Progenitor cell of endocrine pancreas (in vitro differentiated cells): ENCODE results near the gene PARP4. TPM values are rescaled to one million over a fixed set of nuclear protein-coding genes. Genes with fewer than 3 reads are reported as not detected.
"Not testable (repeated sequence)": the region's sequence is repeated elsewhere in the genome, so short reads cannot be mapped to it uniquely, and the experiment has no call there.

Experiments
- DNase-seq: peaks from one replicate; pipeline ENCODE4 v3.0.0; 2021; ENCODE audit warnings: low spot score; ENCODE audit not compliant: unreplicated experiment
- H3K27ac Mint-ChIP-seq: 2 replicates; pipeline ENCODE4 v1.8.0; 2021; ENCODE audit warnings: mild to moderate bottlenecking, moderate library complexity, mixed read lengths
- H3K27me3 Mint-ChIP-seq: 2 replicates; pipeline ENCODE4 v1.8.0; 2021; ENCODE audit warnings: mixed read lengths
- H3K36me3 Mint-ChIP-seq: 2 replicates; pipeline ENCODE4 v1.8.0; 2022; ENCODE audit warnings: mixed read lengths; ENCODE audit not compliant: insufficient read depth
- H3K4me1 Mint-ChIP-seq: 2 replicates; pipeline ENCODE4 v1.8.0; 2021; ENCODE audit warnings: low read depth, mixed read lengths
- H3K4me3 Mint-ChIP-seq: 2 replicates; pipeline ENCODE4 v1.8.0; 2021; ENCODE audit warnings: low read depth, mild to moderate bottlenecking, moderate library complexity, mixed read lengths
- H3K9me3 Mint-ChIP-seq: 2 replicates; pipeline ENCODE4 v1.8.0; 2021; ENCODE audit warnings: low read depth, mixed read lengths
- CTCF ChIP-seq: fragments of 200-600 bp; sonication (generic); IDR thresholded peaks from one replicate; pipeline ENCODE4 v1.5.0; 2021; ENCODE audit warnings: antibody characterized with exemption, mild to moderate bottlenecking; ENCODE audit not compliant: unreplicated experiment
- total RNA-seq: library from RNA; stranded (reverse); gene quantifications from 2 replicates; pipeline ENCODE4 v1.2.1, GENCODE V29; 2021

The PARP4 gene
- total RNA-seq, 1 donor from 2014 or later, result 47.3 TPM

GRCh38 chr13:24502533-24503378 lies 9.8 kb downstream of the PARP4 start:
- Mint-ChIP-seq H3K27me3 (no peaks in the 10 kb centered on the region), H3K27ac (no peak overlapping the region), H3K9me3 (peaks cover 4% of the 10 kb centered on the region), H3K4me3 (no peak overlapping the region), H3K36me3 (peaks cover 16% of the 10 kb centered on the region), H3K4me1 (peaks cover 1% of the 10 kb centered on the region)
- no peak for TF ChIP-seq CTCF
- DNase-seq, result no peak

DNA sequence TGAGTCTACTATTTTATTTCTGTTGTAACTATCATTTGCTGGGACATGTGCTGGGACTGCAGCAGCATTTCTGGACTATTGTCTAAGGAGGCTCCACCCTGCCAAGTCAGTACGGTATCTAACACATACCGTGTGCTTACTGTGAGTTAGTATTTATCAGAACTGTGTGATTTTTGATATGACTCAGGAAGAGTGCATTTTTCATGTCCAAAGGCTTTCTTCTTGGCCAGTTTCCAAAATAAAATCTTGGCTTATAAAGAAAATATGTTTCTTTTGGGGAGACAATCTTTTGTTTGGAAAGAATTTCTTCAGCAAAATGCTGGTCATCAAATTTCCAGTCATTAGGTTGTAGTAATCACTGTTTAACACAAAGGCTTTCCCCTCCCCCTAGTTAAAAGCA lies 11.6 kb downstream of the PARP4 start:
- TF ChIP-seq CTCF, result no peak
- no peak overlapping the region for H3K27ac Mint-ChIP-seq
- H3K36me3 Mint-ChIP-seq, result peaks cover 13% of the 10 kb centered on the region
- DNase-seq, result no peak
- H3K27me3 Mint-ChIP-seq, result no peaks in the 10 kb centered on the region
- no peak overlapping the region for H3K4me3 Mint-ChIP-seq
- no peaks in the 10 kb centered on the region for H3K9me3 Mint-ChIP-seq
- H3K4me1 Mint-ChIP-seq, result peaks cover 1% of the 10 kb centered on the region

- H3K27me3 Mint-ChIP-seq, result no peaks in the 10 kb centered on the region
- no peak overlapping the region for H3K27ac Mint-ChIP-seq
- peaks cover 3% of the 10 kb centered on the region for H3K4me1 Mint-ChIP-seq
- no peak for DNase-seq
- peaks cover 26% of the 10 kb centered on the region for H3K36me3 Mint-ChIP-seq
- no peak for TF ChIP-seq CTCF
- no peaks in the 10 kb centered on the region for H3K9me3 Mint-ChIP-seq
- H3K4me3 Mint-ChIP-seq, result no peak overlapping the region
Observed at GRCh38 chr13:24497742-24498141, 14.8 kb downstream of the PARP4 start.

GRCh38 chr13:24496295-24496694 lies 16.3 kb downstream of the PARP4 start:
- H3K27me3 Mint-ChIP-seq, DNase-seq, H3K4me1 Mint-ChIP-seq, H3K9me3 Mint-ChIP-seq, H3K27ac Mint-ChIP-seq, H3K4me3 Mint-ChIP-seq: not testable (repeated sequence)
- peaks cover 29% of the 10 kb centered on the region for H3K36me3 Mint-ChIP-seq

GRCh38 chr13:24495151-24495729 lies 17.3 kb downstream of the PARP4 start:
- H3K36me3 Mint-ChIP-seq, result peaks cover 30% of the 10 kb centered on the region

More at GRCh38 chr13:24495151-24495729, 17.3 kb downstream of the PARP4 start:
- no peak for TF ChIP-seq CTCF
- H3K4me3 Mint-ChIP-seq, result no peak overlapping the region
- no peak for DNase-seq
- no peaks in the 10 kb centered on the region for H3K9me3 Mint-ChIP-seq
- peaks cover 3% of the 10 kb centered on the region for H3K4me1 Mint-ChIP-seq
- peak overlapping the region; percentile 82 for H3K27ac Mint-ChIP-seq
- H3K27me3 Mint-ChIP-seq, result no peaks in the 10 kb centered on the region
